GM23338 (cell line): ENCODE results near the gene TCEA2. TPM values are rescaled to one million over a fixed set of nuclear protein-coding genes. Genes with fewer than 3 reads are reported as not detected.

Source experiments
- ATAC-seq: fragments of 200-7000 bp; cut with Tn5 transposase; 3 replicates; pipeline ENCODE4 v1.9.1; 2020
- DNase-seq: peaks from one replicate; pipeline ENCODE4 v3.0.0-alpha.2; 2015; ENCODE audit warnings: low spot score
- H2AFZ ChIP-seq: fragments of 200-600 bp; sonication (generic); 2 replicates; pipeline ENCODE4 v1.8.0; 2016; ENCODE audit warnings: antibody characterized with exemption, mild to moderate bottlenecking, moderate library complexity
- H3F3A ChIP-seq: fragments of 200-600 bp; sonication (generic); replicated peaks from 2 replicates; pipeline ENCODE4 v1.8.0; 2017; ENCODE audit warnings: antibody characterized with exemption, mixed run types, low read depth
- H3K27ac ChIP-seq: fragments of 200-600 bp; sonication (generic); 2 replicates; pipeline ENCODE4 v1.6.1; 2016; ENCODE audit warnings: low read depth
- H3K27me3 ChIP-seq: fragments of 200-600 bp; sonication (generic); 2 replicates; pipeline ENCODE4 v1.8.0; 2016; ENCODE audit warnings: mild to moderate bottlenecking, mixed run types, moderate library complexity; ENCODE audit not compliant: insufficient read depth
- H3K36me3 ChIP-seq: fragments of 200-600 bp; sonication (generic); 2 replicates; pipeline ENCODE4 v1.8.0; 2016; ENCODE audit warnings: mild to moderate bottlenecking; ENCODE audit not compliant: insufficient read depth
- H3K4me1 ChIP-seq: fragments of 200-600 bp; sonication (generic); 2 replicates; pipeline ENCODE4 v1.8.0; 2016; ENCODE audit warnings: mild to moderate bottlenecking, moderate library complexity; ENCODE audit not compliant: insufficient read depth
- H3K4me2 ChIP-seq: fragments of 200-600 bp; sonication (generic); 2 replicates; pipeline ENCODE4 v1.7.1; 2017; ENCODE audit warnings: mixed run types
- H3K4me3 ChIP-seq: fragments of 200-600 bp; sonication (generic); 2 replicates; pipeline ENCODE4 v1.6.1; 2016; ENCODE audit warnings: mixed run types
- H3K79me2 ChIP-seq: fragments of 200-600 bp; sonication (generic); replicated peaks from 2 replicates; pipeline ENCODE4 v1.8.0; 2017; ENCODE audit warnings: mild to moderate bottlenecking; ENCODE audit not compliant: insufficient read depth
- H3K9me2 ChIP-seq: fragments of 200-600 bp; sonication (generic); 2 replicates; pipeline ENCODE4 v1.8.0; 2017; ENCODE audit not compliant: insufficient read depth
- H4K20me1 ChIP-seq: fragments of 200-600 bp; sonication (generic); replicated peaks from 2 replicates; pipeline ENCODE4 v1.8.0; 2017; ENCODE audit warnings: mild to moderate bottlenecking; ENCODE audit not compliant: insufficient read depth
- H3K27ac Mint-ChIP-seq: 2 replicates; pipeline ENCODE4 v1.8.0; 2020; ENCODE audit warnings: inconsistent platforms, mild to moderate bottlenecking, moderate library complexity, mixed read lengths
- H3K27me3 Mint-ChIP-seq: 3 replicates; pipeline ENCODE4 v1.8.0; 2022; ENCODE audit warnings: low read depth, mild to moderate bottlenecking, moderate library complexity, mixed read lengths, inconsistent platforms; ENCODE audit not compliant: insufficient read depth, poor library complexity
- H3K36me3 Mint-ChIP-seq: 3 replicates; pipeline ENCODE4 v1.8.0; 2021; ENCODE audit warnings: low read depth, mild to moderate bottlenecking, inconsistent platforms, moderate library complexity, mixed read lengths
- H3K4me1 Mint-ChIP-seq: 3 replicates; pipeline ENCODE4 v1.8.0; 2020; ENCODE audit warnings: mild to moderate bottlenecking, inconsistent platforms, mixed read lengths
- H3K4me3 Mint-ChIP-seq: 3 replicates; pipeline ENCODE4 v1.8.0; 2021; ENCODE audit warnings: moderate library complexity, mild to moderate bottlenecking, inconsistent platforms, mixed read lengths
- H3K9me3 Mint-ChIP-seq: 3 replicates; pipeline ENCODE4 v1.8.0; 2020; ENCODE audit warnings: moderate library complexity, mild to moderate bottlenecking, inconsistent platforms, mixed read lengths
- CREB1 ChIP-seq: fragments of 250-450 bp; sonication (Bioruptor Pico); IDR thresholded peaks from 2 replicates; pipeline ENCODE4 v1.5.0; 2020; ENCODE audit warnings: low read depth, mild to moderate bottlenecking, moderate library complexity
- CTCF ChIP-seq, 2 experiments: fragments of 200-600 bp in 1 of 2; sonication (generic) in 1 of 2; conservative IDR thresholded peaks; 2 replicates each; pipeline versions ENCODE4 v1.5.1 to v1.6.1; 2016 to 2017; ENCODE audit warnings: antibody characterized with exemption in 2 of 2, low read depth in 2 of 2, mild to moderate bottlenecking in 2 of 2, moderate library complexity in 1 of 2
- ETS1 ChIP-seq: IDR thresholded peaks from 2 replicates; pipeline ENCODE4 v1.6.1; 2016; ENCODE audit warnings: antibody characterized with exemption
- EZH2 ChIP-seq: fragments of 200-600 bp; sonication (generic); IDR thresholded peaks from one replicate; pipeline ENCODE4 v1.8.0; 2017; ENCODE audit warnings: antibody characterized with exemption, mild to moderate bottlenecking, low read depth; ENCODE audit not compliant: unreplicated experiment
- EZH2phosphoT487 ChIP-seq: fragments of 200-600 bp; sonication (generic); IDR thresholded peaks from one replicate; pipeline ENCODE4 v1.8.1; 2018; ENCODE audit warnings: antibody characterized with exemption; ENCODE audit not compliant: unreplicated experiment
- JUNB ChIP-seq: IDR thresholded peaks from one replicate; pipeline ENCODE4 v1.6.1; 2016; ENCODE audit warnings: antibody characterized with exemption; ENCODE audit not compliant: unreplicated experiment
- NANOG ChIP-seq: IDR thresholded peaks from 2 replicates; pipeline ENCODE4 v1.6.1; 2016; ENCODE audit warnings: antibody characterized with exemption, borderline replicate concordance
- POLR2AphosphoS5 ChIP-seq: IDR thresholded peaks from 2 replicates; pipeline ENCODE4 v1.6.1; 2016; ENCODE audit warnings: antibody characterized with exemption, low read depth
- STAT1 ChIP-seq: IDR thresholded peaks from one replicate; pipeline ENCODE4 v1.6.1; 2016; ENCODE audit warnings: antibody characterized with exemption; ENCODE audit not compliant: unreplicated experiment
- polyA plus RNA-seq: library from polyadenylated mRNA; unstranded; fragments of >200 nt; fragmentation: Nextera tagmentation; extraction: Ambion mirVana; gene quantifications from 2 replicates; pipeline ENCODE4 v1.2.1, GENCODE V29; 2016
- total RNA-seq: library from RNA; depleted of rRNA; stranded (reverse); fragments of >200 nt; shearing (Covaris generic); gene quantifications from 2 replicates; pipeline ENCODE4 v1.2.3, GENCODE V29; 2014
- TF ChIP-seq, protein P1 (sequence below): fragments of 250-450 bp; sonication (Bioruptor Pico); IDR thresholded peaks from 2 replicates; pipeline ENCODE4 v1.5.0; 2020; ENCODE audit warnings: mild to moderate bottlenecking, moderate library complexity

TCEA2 gene
- total and polyA plus RNA-seq, 2 experiments from 2014 or later = 21.0 to 54.4 TPM

DNA sequence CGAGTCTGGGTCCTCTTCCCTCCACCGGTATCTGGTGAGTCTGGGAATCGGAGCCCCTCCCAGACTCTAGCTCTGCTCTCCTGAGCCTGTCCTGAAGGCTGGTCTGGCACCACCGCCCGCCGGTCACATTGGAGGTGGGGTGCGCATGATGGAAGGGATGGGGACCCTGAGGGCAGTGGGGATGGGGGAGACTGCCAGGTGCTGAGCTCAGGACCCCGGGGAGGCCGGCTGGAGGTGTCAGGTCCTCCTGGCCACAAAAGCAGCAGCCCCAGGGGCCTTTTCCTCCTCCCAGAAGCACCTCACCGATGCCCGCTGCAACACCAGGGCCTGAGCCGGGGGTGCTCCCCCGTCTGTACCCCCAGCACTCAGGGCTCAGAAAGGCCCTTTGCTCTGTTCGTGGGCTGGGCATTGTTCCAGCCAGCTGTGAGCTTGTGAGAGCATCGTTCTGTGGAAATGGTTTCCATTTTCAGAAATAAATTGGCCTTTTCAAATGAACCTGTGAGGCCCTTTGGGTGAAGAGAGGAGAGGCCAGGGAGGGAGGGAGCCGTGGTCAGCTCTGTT lies 46.9 kb downstream of the TCEA2 start:
- no peaks in the 10 kb centered on the region for H3K79me2 ChIP-seq
- no peaks in the 10 kb centered on the region for H3K36me3 ChIP-seq
- H3K9me3 Mint-ChIP-seq = no peaks in the 10 kb centered on the region; the same call in 2 of the 3 replicates
- no peak overlapping the region for H3K27ac Mint-ChIP-seq
- DNase-seq (peak; percentile 0), ATAC-seq (no peak)
- H3K4me3 Mint-ChIP-seq = no peak overlapping the region
- H3F3A ChIP-seq = no peaks in the 10 kb centered on the region
- TF ChIP-seq STAT1 (no peak), EZH2phosphoT487 (no peak), NANOG (no peak), CREB1 (CRISPR knock-in tag) (no peak), CTCF (conservative IDR thresholded peaks at IDR 0.05; ENCODE audit: low read depth in 2 of 2) (no peak), EZH2 (no peak), JUNB (no peak), ETS1 (no peak), POLR2AphosphoS5 (no peak)
- TF ChIP-seq, protein P1, sequence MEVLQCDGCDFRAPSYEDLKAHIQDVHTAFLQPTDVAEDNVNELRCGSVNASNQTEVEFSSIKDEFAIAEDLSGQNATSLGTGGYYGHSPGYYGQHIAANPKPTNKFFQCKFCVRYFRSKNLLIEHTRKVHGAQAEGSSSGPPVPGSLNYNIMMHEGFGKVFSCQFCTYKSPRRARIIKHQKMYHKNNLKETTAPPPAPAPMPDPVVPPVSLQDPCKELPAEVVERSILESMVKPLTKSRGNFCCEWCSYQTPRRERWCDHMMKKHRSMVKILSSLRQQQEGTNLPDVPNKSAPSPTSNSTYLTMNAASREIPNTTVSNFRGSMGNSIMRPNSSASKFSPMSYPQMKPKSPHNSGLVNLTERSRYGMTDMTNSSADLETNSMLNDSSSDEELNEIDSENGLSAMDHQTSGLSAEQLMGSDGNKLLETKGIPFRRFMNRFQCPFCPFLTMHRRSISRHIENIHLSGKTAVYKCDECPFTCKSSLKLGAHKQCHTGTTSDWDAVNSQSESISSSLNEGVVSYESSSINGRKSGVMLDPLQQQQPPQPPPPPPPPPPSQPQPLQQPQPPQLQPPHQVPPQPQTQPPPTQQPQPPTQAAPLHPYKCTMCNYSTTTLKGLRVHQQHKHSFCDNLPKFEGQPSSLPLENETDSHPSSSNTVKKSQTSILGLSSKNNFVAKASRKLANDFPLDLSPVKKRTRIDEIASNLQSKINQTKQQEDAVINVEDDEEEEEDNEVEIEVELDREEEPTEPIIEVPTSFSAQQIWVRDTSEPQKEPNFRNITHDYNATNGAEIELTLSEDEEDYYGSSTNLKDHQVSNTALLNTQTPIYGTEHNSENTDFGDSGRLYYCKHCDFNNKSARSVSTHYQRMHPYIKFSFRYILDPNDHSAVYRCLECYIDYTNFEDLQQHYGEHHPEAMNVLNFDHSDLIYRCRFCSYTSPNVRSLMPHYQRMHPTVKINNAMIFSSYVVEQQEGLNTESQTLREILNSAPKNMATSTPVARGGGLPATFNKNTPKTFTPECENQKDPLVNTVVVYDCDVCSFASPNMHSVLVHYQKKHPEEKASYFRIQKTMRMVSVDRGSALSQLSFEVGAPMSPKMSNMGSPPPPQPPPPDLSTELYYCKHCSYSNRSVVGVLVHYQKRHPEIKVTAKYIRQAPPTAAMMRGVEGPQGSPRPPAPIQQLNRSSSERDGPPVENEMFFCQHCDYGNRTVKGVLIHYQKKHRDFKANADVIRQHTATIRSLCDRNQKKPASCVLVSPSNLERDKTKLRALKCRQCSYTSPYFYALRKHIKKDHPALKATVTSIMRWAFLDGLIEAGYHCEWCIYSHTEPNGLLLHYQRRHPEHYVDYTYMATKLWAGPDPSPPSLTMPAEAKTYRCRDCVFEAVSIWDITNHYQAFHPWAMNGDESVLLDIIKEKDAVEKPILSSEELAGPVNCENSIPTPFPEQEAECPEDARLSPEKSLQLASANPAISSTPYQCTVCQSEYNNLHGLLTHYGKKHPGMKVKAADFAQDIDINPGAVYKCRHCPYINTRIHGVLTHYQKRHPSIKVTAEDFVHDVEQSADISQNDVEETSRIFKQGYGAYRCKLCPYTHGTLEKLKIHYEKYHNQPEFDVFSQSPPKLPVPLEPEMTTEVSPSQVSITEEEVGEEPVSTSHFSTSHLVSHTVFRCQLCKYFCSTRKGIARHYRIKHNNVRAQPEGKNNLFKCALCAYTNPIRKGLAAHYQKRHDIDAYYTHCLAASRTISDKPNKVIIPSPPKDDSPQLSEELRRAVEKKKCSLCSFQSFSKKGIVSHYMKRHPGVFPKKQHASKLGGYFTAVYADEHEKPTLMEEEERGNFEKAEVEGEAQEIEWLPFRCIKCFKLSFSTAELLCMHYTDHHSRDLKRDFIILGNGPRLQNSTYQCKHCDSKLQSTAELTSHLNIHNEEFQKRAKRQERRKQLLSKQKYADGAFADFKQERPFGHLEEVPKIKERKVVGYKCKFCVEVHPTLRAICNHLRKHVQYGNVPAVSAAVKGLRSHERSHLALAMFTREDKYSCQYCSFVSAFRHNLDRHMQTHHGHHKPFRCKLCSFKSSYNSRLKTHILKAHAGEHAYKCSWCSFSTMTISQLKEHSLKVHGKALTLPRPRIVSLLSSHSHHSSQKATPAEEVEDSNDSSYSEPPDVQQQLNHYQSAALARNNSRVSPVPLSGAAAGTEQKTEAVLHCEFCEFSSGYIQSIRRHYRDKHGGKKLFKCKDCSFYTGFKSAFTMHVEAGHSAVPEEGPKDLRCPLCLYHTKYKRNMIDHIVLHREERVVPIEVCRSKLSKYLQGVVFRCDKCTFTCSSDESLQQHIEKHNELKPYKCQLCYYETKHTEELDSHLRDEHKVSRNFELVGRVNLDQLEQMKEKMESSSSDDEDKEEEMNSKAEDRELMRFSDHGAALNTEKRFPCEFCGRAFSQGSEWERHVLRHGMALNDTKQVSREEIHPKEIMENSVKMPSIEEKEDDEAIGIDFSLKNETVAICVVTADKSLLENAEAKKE (CRISPR knock-in tag) = no peak
- no peaks in the 10 kb centered on the region; the same call in 2 of the 3 replicates for H3K4me1 Mint-ChIP-seq
- H4K20me1 ChIP-seq = no peaks in the 10 kb centered on the region
- no peak overlapping the region for H2AFZ ChIP-seq
- no peak overlapping the region for H3K27ac ChIP-seq
- no peaks in the 10 kb centered on the region for H3K4me1 ChIP-seq
- H3K27me3 Mint-ChIP-seq = peaks cover 7% of the 10 kb centered on the region
- no peaks in the 10 kb centered on the region for H3K36me3 Mint-ChIP-seq
- H3K9me2 ChIP-seq = no peaks in the 10 kb centered on the region
- no peak overlapping the region for H3K4me2 ChIP-seq
- H3K27me3 ChIP-seq = no peaks in the 10 kb centered on the region
- no peak overlapping the region for H3K4me3 ChIP-seq
